Brain microvascular endothelial cell (primary cell): Measurements from ENCODE around the gene PITPNC1.

ENCODE experiments used
- DNase-seq: peaks from one replicate; pipeline ENCODE4 v3.0.0-alpha.2; 2020
- H3K27ac ChIP-seq: fragments of 250-450 bp; sonication (Bioruptor Pico); 2 replicates; pipeline ENCODE4 v1.5.1; 2020; ENCODE audit warnings: mild to moderate bottlenecking, moderate library complexity
- H3K27me3 ChIP-seq: fragments of 250-450 bp; sonication (Bioruptor Pico); replicated peaks from 2 replicates; pipeline ENCODE4 v1.5.1; 2020; ENCODE audit warnings: mild to moderate bottlenecking
- H3K36me3 ChIP-seq: fragments of 250-450 bp; sonication (Bioruptor Pico); replicated peaks from 2 replicates; pipeline ENCODE4 v1.5.1; 2020; ENCODE audit warnings: mild to moderate bottlenecking
- H3K4me3 ChIP-seq: 2 replicates; pipeline ENCODE4 v1.5.1; 2011; ENCODE audit warnings: low read depth, mild to moderate bottlenecking, control low read depth, low read length, moderate library complexity
- CTCF ChIP-seq: IDR thresholded peaks from 2 replicates; pipeline ENCODE4 v1.5.1; 2011; ENCODE audit warnings: low read depth, mild to moderate bottlenecking, moderate library complexity, low read length, control low read depth, inconsistent platforms; ENCODE audit errors: missing control alignments
- in situ Hi-C: cut with HindIII; loops from 2 replicates; pipeline ENCODE4 v1.10.0; 2017; ENCODE audit warnings: low sequenced_read_pairs, low pct_ligation_motif_present

The PITPNC1 gene

DNA sequence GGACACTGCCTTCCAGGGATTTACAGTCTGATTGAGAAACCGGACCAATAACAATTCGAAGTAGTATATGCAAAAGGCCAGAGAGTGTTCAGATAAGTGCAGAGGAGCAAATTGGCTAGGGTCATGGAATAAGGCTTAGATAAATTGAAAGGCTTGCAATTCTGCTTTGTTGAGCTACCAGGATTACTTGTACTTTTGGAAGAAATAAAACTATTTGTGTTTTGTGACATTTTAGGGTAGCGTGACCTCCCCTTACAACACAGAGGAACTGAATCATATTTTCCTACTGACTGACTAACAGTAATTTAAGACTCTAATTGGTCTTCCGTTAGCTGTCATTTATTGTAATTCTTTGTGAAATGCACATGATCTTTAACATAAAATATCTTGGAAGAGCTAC lies 104.7 kb downstream of the PITPNC1 start:
- H3K27ac ChIP-seq, result peak overlapping the region; percentile 57
- H3K4me3 ChIP-seq, result no peak overlapping the region
- no peak for DNase-seq
- H3K36me3 ChIP-seq, result no peaks in the 10 kb centered on the region
- in situ Hi-C loops, result loop anchor here (25.0 kb wide), 1 partner anchor 130 kb away; no protein-coding TSS in a partner anchor
- H3K27me3 ChIP-seq, result no peaks in the 10 kb centered on the region
- no peak for TF ChIP-seq CTCF

DNA sequence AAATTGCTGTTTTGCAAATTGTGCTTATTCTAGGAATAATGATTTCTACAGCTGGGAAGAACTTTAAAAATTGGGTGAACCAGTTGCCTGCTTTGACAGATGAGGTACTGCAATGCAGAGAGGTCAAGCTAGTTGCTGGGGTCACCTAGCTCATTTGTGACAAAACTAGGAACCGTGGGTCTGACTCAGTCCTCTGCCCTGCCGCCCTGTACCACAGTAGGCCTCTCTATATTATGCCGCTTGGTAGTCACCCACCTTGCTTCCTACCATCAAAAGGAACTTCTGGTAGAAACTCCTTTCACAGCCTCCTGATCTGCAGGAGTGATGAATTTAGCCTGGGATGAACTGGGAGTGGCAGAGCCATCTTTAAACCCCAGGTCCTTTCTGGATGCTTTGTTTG lies 105.7 kb downstream of the PITPNC1 start:
- in situ Hi-C loops, result loop anchor here (25.0 kb wide), 1 partner anchor 130 kb away; no protein-coding TSS in a partner anchor
- TF ChIP-seq CTCF, result no peak
- H3K36me3 ChIP-seq, result no peaks in the 10 kb centered on the region
- H3K4me3 ChIP-seq, result no peak overlapping the region
- H3K27ac ChIP-seq, result no peak overlapping the region
- DNase-seq, result no peak
- H3K27me3 ChIP-seq, result no peaks in the 10 kb centered on the region

- in situ Hi-C loops, result loop anchor here (25.0 kb wide), 1 partner anchor 128 kb away; no protein-coding TSS in a partner anchor
- Histone ChIP-seq H3K4me3 (no peak overlapping the region), H3K36me3 (no peaks in the 10 kb centered on the region), H3K27me3 (no peaks in the 10 kb centered on the region), H3K27ac (no peak overlapping the region)
- no peak for TF ChIP-seq CTCF
- DNase-seq, result no peak
Measured at GRCh38 chr17:67484261-67484660, 107.2 kb downstream of the PITPNC1 start.

- DNase-seq, result no peak
- H3K27ac ChIP-seq, result no peak overlapping the region
- no peak for TF ChIP-seq CTCF
- no peaks in the 10 kb centered on the region for H3K27me3 ChIP-seq
- in situ Hi-C loops, result loop anchor here (25.0 kb wide), 1 partner anchor 127 kb away; no protein-coding TSS in a partner anchor
- no peak overlapping the region for H3K4me3 ChIP-seq
- H3K36me3 ChIP-seq, result no peaks in the 10 kb centered on the region
Measured at GRCh38 chr17:67485666-67486065, 108.6 kb downstream of the PITPNC1 start.

GRCh38 chr17:67487506-67487905 lies 110.4 kb downstream of the PITPNC1 start:
- no peak for DNase-seq
- in situ Hi-C loops, result loop anchor here (25.0 kb wide), 1 partner anchor 125 kb away; no protein-coding TSS in a partner anchor
- Histone ChIP-seq H3K36me3 (no peaks in the 10 kb centered on the region), H3K4me3 (no peak overlapping the region), H3K27me3 (no peaks in the 10 kb centered on the region), H3K27ac (peak overlapping the region; percentile 10)
- no peak for TF ChIP-seq CTCF

- Histone ChIP-seq H3K27ac (peak overlapping the region; percentile 10), H3K27me3 (no peaks in the 10 kb centered on the region), H3K4me3 (no peak overlapping the region), H3K36me3 (no peaks in the 10 kb centered on the region)
- no peak for TF ChIP-seq CTCF
- no peak for DNase-seq
- in situ Hi-C loops, result loop anchor here (25.0 kb wide), 1 partner anchor 124 kb away; no protein-coding TSS in a partner anchor
Measured at GRCh38 chr17:67488161-67488560, 111.1 kb downstream of the PITPNC1 start.
